ENCODE measurements around the gene YDJC.
"Not testable (repeated sequence)": the region's sequence is repeated elsewhere in the genome, so short reads cannot be mapped to it uniquely, and the experiment has no call there.

YDJC gene

GRCh38 chr22:21651521-21652009 lies 21.7 kb upstream of the YDJC start:
- DNase-seq: no peak

GRCh38 chr22:21650823-21651520 lies 21.1 kb upstream of the YDJC start:
- peak; percentile 53 for DNase-seq

DNA sequence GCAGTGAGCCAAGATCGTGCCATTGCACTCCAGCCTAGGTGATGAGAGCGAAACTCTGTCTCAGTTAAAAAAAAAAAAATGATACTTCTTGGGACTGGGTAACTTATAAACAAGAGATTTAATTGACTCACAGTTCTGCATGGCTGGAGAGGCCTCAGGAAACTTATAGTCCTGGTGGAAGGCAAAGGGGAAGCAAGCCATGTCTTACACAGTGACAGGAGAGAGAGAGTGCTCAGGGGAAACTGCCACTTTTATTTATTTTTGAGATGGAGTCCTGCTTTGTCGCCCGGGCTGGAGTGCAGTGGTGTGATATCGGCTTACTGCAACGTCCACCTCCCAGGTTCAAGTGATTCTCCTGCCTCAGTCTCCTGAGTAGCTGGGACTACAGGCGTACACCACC lies 20.5 kb upstream of the YDJC start:
- DNase-seq: no peak

- peak; percentile 95 for DNase-seq
These were observed 17.1 kb upstream of the YDJC start for GRCh38 chr22:21646608-21647590.

DNA sequence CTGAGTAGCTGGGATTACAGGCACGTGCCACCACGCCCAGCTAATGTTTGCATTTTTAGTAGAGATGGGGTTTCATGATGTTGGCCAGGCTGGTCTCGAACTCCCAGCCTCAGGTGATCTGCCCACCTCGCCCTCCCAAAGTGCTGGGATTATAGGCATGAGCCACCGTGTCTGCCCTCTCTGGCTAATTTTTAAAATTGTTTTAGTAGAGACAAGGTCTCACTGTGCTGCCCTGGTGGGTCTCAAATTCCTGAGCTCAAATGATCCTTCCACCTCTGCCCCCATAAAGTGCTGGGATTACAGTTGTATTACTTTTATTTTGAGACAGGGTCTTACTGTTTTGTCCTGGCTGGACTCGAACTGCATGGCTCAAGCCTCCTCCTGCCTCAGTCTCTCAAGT lies 15.7 kb upstream of the YDJC start:
- not testable (repeated sequence) for DNase-seq

- peak; percentile 44 for DNase-seq
These were observed 13.9 kb upstream of the YDJC start for GRCh38 chr22:21643533-21644357.

DNA sequence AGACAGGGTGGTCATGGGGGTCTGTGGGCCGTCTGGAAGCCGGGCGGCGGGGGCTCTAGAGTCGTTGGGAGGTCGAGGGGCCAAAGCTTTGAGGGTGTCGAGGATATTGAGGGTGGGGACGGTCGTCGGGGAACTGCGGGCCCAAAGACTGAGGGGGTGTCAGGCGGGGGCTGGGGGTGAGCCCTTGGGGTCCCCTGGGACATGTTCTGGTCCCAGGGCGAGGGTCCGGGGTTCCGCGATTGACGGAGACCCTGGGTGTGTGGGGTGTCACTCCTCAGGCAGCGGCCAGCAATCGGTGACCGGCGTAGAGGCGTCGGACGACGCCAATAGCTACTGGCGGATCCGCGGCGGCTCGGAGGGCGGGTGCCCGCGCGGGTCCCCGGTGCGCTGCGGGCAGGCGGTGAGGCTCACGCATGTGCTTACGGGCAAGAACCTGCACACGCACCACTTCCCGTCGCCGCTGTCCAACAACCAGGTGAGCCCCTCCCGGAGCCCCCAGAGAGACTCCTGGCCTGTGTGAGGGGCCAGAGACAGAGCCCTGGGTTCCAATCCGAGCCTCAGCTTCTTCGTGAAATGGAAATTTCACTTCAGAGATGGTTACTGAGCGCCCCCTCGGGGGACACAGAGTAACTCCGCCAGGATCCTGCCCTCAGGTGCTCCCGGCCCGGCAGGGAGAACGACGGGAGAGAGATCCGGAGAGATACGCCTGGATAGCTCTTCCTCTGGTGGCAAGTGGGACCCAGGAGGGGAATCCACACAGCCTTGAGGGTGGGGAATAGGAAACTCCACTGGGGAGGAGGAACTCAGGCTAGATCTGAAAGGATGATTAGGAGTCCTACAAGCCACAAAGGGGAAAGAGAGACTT lies 13.0 kb upstream of the YDJC start:
- DNase-seq: peak; percentile 85

DNA sequence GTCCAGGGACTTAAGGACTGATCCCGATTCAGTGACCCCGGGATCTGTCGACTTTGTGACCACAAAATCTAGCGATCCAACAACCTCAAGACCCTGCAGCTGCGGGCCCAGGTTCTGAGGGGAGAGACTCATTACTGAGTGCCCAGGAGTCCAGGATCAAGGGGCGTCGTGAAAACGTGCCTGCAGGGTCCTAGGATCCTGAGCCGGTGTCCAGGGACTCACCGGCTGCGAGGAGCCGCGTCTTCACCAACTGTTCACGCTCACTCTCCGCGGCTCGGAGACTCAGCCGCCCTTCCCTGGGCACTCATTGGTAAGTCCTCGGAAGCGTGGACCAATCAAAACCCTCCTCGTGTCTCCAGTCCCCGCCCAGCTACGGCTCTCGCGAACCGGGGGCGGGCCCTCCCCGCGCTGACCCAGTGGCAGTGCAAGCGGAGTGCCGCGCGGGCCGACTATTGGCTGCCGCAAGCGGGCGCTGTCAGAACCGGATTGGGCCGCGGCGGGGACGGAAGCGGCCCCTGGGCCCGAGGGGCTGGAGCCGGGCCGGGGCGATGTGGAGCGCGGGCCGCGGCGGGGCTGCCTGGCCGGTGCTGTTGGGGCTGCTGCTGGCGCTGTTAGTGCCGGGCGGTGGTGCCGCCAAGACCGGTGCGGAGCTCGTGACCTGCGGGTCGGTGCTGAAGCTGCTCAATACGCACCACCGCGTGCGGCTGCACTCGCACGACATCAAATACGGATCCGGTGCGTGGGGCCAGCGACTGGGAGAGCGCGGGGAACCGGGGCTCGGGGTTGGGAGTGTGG lies 12.2 kb upstream of the YDJC start, which contains the start of gene SDF2L1:
Gene SDF2L1 (plus strand): TSS at position 514 of the 795 bp plus-strand sequence. CDS start 35 bp downstream, at position 549.
- peak; percentile 99 for DNase-seq

DNA sequence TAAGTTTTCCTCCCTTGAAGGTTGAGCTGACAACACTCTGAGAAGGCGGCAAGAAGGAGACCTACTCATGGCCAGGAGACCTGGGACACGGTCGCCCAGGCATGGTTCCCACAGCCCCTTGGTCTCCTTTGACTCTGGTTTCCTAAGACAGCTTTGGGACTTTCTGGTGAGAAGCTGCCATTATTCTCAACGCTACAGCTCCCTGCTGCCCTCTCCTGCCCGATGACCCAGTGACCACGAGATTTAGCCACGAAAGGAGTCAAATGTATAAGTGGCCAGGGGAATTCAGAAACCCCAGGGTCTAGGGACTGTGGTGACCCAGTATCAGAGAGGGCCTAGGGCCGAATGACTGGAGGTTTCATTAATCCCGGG lies 11.6 kb upstream of the YDJC start:
- DNase-seq: peak; percentile 64

- DNase-seq: no peak
These were observed 11.0 kb upstream of the YDJC start for GRCh38 chr22:21640810-21641209.

GRCh38 chr22:21639359-21639758 lies 9.5 kb upstream of the YDJC start:
- no peak for DNase-seq

- not testable (repeated sequence) for DNase-seq
These were observed 7.6 kb upstream of the YDJC start for GRCh38 chr22:21637450-21637849.

DNA sequence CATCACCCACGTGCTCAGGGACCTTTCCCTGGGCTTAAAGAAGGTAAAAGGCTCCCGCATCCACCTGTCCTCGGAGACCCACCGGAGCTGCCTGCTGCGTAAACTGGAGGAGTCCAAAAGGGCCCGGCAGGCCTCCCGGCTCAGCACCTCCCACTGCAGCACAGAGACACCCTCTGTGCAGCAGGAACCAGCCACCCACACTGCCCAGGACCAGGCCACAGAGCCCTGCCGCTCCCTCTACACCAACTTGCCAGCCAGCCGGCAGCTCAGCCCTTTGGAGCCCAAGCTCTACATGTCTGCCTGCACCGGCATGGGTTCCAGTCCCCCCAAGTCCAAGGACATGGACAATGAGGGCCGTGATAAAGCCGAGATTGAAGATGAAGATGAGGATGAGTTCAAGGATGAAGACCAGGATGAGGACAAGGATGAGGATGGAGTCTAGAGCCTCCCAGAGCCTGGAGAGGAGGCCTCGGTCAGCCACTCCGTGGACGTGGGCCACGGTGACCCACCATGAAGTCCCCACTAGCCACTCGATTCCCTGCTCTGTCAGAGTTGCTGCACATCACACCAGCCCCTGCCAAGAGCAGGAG lies 6.9 kb upstream of the YDJC start:
- no peak for DNase-seq

DNA sequence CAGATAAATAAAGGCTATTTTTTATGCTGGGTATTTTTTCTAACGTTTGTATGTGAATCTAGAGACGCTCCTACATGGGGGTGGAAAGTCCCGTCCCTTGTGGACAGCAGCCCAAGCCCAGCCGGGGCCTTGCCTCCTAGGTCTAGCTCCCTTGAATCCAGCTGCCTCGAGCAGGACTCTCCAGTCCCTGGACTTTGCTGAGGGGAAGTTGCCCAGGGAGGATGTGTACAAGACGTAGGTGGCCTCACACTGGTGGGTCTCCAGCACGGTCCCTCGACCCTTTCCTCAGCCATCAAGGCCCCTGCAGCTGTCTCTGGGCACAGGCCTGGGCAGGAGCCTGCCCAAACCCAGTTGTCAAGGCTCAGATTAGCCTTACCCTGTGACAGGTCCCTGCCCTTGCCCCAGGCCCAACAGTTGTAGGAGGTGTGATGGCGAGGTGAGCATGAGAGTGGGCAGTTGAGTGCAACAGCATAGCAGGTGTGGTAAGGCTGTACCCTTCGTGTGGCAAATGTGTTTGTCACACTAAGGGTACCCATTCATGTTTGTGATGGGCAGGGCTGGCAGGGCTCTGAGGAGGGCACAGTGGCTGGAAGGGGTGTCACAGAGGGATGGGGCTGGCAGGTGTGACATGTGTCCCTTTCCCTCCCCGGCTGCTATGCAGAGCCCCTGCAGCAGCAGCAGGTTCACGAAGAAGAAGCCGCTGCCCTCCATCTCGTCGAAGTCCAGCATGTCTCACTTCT lies 6.1 kb upstream of the YDJC start:
- no peak for DNase-seq

DNA sequence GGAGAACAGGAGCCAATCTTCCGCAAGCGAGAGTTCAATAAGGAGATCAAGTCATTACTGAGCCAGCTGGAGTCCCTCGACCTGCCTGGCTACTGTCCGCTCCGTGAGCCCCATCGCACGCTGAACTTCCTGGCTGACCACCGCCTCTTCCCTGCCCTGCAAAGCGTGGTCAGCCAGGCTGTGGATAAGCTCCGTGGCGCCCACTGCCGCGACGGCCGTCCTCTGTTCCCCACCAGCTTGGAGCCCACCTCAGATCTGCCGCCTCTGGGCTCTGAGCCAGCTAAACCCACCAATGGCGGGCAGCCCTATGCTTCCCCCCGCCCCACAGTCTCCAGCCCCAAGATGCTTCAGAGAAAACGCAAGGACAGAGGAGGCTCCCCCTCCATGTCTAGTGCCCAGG lies 5.0 kb upstream of the YDJC start:
- no peak for DNase-seq

DNA sequence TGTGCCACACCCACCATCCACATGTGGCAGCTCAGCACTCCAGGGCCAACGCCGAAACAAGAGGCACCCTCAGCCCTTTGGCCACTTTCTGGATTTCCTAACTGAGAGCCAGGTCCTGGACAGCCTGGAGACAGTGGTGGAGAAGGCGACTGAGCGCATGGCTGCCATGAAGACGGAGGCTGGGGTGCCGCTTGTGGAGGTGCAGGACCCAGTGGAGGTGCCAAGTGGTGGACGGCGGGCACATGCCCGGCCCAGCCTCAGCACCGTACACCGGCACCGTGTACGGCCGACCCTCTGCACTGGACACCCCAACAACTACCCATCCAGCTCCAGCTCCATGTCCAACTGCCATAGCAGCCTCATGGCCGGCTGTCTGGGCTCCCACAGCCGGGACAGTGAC lies 4.3 kb upstream of the YDJC start:
- no peak for DNase-seq

DNA sequence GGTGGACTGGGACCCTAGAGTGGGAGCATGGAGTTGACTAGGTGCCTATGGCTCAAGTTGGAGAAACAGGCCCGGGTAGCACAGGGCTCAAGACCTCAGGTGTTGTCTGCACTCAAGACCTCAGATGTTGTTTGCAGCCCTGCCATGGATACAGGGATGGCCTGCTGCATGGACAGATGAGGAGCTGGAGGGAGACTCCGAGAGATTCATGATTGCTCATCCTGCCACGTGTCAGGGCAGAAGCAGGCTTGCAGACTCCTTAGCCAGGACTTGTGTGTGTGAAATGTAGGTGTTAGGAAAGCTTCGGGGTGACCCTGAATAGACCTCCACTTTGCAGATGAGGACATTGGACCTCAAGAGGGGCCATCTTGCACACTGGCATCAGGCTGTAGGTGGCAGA lies 3.7 kb upstream of the YDJC start:
- DNase-seq: no peak

DNA sequence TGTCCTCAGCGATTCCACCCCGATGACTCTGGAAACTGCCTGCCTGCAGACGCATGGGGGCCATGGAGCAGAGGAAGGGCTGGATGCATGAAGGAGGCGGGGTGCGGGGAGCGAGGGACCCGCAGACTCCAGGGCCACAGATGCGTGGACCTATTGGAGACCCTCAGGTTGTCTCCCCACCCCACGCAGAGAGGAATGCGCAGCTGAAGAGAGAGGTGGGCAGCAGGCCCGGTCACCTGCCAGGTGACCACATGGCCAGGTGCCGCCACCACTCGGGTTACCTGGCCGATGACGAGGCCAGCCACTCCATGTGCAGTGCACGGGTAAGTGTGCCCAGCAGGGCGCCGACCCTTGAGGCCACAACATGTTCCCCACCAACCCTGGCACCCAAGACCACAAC lies 3.1 kb upstream of the YDJC start:
- no peak for DNase-seq

GRCh38 chr22:21632237-21632895 lies 2.5 kb upstream of the YDJC start, which contains the start of gene CCDC116:
Gene CCDC116, plus strand, starts transcription at chr22:21632760. Its CDS starts 422 bp downstream, at chr22:21633182.
- peak; percentile 78 for DNase-seq
